IMR-90 (cell line): ENCODE data around the gene EHMT1. TPM values are rescaled to one million over a fixed set of nuclear protein-coding genes. Genes with fewer than 3 reads are reported as not detected.

Experiments
- ATAC-seq: fragments of 200-7000 bp; cut with Tn5 transposase; 2 replicates; pipeline ENCODE4 v1.9.1; 2020; ENCODE audit warnings: low read depth, mild to moderate bottlenecking, moderate library complexity
- BruUV-seq: library from RNA; stranded (reverse); fragments of 400-500 nt; replicated peaks from 2 replicates; lab custom pipeline; 2021; lab: Mats Ljungman, UMichigan
- CTCF ChIA-PET: fragments of 300-600 bp; formaldehyde crosslinking; extraction: SDS; loops from one replicate; lab custom pipeline; 2021; ENCODE audit warnings: antibody characterized with exemption; lab: Yijun Ruan, JAX
- POLR2A ChIA-PET: fragments of 300-600 bp; sonication (Branson Sonifier 250); formaldehyde crosslinking; loops from one replicate; lab custom pipeline; 2022; ENCODE audit warnings: antibody characterized with exemption; ENCODE audit not compliant: unreplicated experiment; lab: Charles Lee
- DNase-seq: peaks from one replicate; pipeline ENCODE4 v3.0.0; 2013
- H2AFZ ChIP-seq: replicated peaks from 2 replicates; pipeline ENCODE3; 2013; ENCODE audit warnings: low read length, mild to moderate bottlenecking; ENCODE audit not compliant: poor library complexity
- H2AK5ac ChIP-seq: 2 replicates; pipeline ENCODE4 v1.6.1; 2013; ENCODE audit warnings: low read depth, low read length, inconsistent platforms
- H2AK9ac ChIP-seq: replicated peaks from 2 replicates; pipeline ENCODE3; 2013; ENCODE audit warnings: mild to moderate bottlenecking, low read depth, low read length, moderate library complexity; ENCODE audit not compliant: poor library complexity
- H2BK120ac ChIP-seq: 2 replicates; pipeline ENCODE4 v1.6.1; 2013; ENCODE audit warnings: low read depth, low read length, inconsistent platforms
- H2BK15ac ChIP-seq: 3 replicates; pipeline ENCODE4 v1.6.1; 2013; ENCODE audit warnings: low read depth, low read length, inconsistent platforms
- H2BK20ac ChIP-seq: 2 replicates; pipeline ENCODE4 v1.6.1; 2013; ENCODE audit warnings: low read depth, mild to moderate bottlenecking, inconsistent platforms, low read length, moderate library complexity
- H2BK5ac ChIP-seq: 2 replicates; pipeline ENCODE4 v1.6.1; 2013; ENCODE audit warnings: mild to moderate bottlenecking, low read depth, low read length, inconsistent platforms; ENCODE audit not compliant: poor library complexity, severe bottlenecking
- H3K14ac ChIP-seq: replicated peaks from 2 replicates; pipeline ENCODE4 v1.6.1; 2013; ENCODE audit warnings: low read depth, low read length, inconsistent platforms
- H3K18ac ChIP-seq: 2 replicates; pipeline ENCODE4 v1.6.1; 2013; ENCODE audit warnings: low read depth, low read length, control low read depth
- H3K23ac ChIP-seq: 2 replicates; pipeline ENCODE4 v1.6.1; 2013; ENCODE audit warnings: low read depth, low read length, inconsistent platforms
- H3K27ac ChIP-seq: 2 replicates; pipeline ENCODE4 v1.5.1; 2013; ENCODE audit warnings: mild to moderate bottlenecking, control low read depth, low read length; ENCODE audit not compliant: insufficient read depth
- H3K27me3 ChIP-seq: 2 replicates; pipeline ENCODE4 v1.6.1; 2013; ENCODE audit warnings: low read length; ENCODE audit not compliant: control insufficient read depth, insufficient read depth
- H3K36me3 ChIP-seq: 2 replicates; pipeline ENCODE4 v1.6.1; 2013; ENCODE audit warnings: low read length, mixed read lengths; ENCODE audit not compliant: control insufficient read depth, insufficient read depth
- H3K4ac ChIP-seq: 2 replicates; pipeline ENCODE4 v1.6.1; 2013; ENCODE audit warnings: low read depth, low read length, inconsistent platforms
- H3K4me1 ChIP-seq: 2 replicates; pipeline ENCODE4 v1.6.1; 2013; ENCODE audit warnings: low read length, mixed read lengths; ENCODE audit not compliant: control insufficient read depth, insufficient read depth
- H3K4me2 ChIP-seq: 2 replicates; pipeline ENCODE4 v1.6.1; 2013; ENCODE audit warnings: low read depth, mild to moderate bottlenecking, control low read depth, low read length, moderate library complexity
- H3K4me3 ChIP-seq: 2 replicates; pipeline ENCODE4 v1.5.1; 2013; ENCODE audit warnings: low read depth, mild to moderate bottlenecking, control low read depth, low read length, moderate library complexity; ENCODE audit not compliant: insufficient read depth
- H3K56ac ChIP-seq: 2 replicates; pipeline ENCODE4 v1.6.1; 2013; ENCODE audit warnings: low read length, inconsistent platforms; ENCODE audit not compliant: insufficient read depth; ENCODE audit errors: extremely low read depth
- H3K79me1 ChIP-seq, 2 experiments: 2 replicates each; pipeline ENCODE4 v1.6.1; 2013; ENCODE audit warnings: low read length in 2 of 2, inconsistent platforms in 1 of 2, low read depth in 1 of 2
- H3K9ac ChIP-seq: 2 replicates; pipeline ENCODE4 v1.6.1; 2013; ENCODE audit warnings: low read depth, low read length, control low read depth
- H3K9me1 ChIP-seq: 2 replicates; pipeline ENCODE4 v1.6.1; 2013; ENCODE audit warnings: low read length, inconsistent platforms; ENCODE audit not compliant: insufficient read depth
- H3K9me3 ChIP-seq: 2 replicates; pipeline ENCODE4 v1.6.1; 2013; ENCODE audit warnings: low read length; ENCODE audit not compliant: control insufficient read depth, insufficient read depth
- H4K20me1 ChIP-seq: 2 replicates; pipeline ENCODE4 v1.6.1; 2013; ENCODE audit warnings: low read length, inconsistent platforms; ENCODE audit not compliant: insufficient read depth
- H4K5ac ChIP-seq: 2 replicates; pipeline ENCODE4 v1.6.1; 2013; ENCODE audit warnings: mild to moderate bottlenecking, low read depth, low read length, control low read depth
- H4K8ac ChIP-seq, 2 experiments: 2 replicates each; pipeline ENCODE4 v1.6.1; 2013; ENCODE audit warnings: low read depth in 2 of 2, low read length in 2 of 2, control low read depth in 1 of 2, inconsistent platforms in 1 of 2
- H4K91ac ChIP-seq: 2 replicates; pipeline ENCODE4 v1.6.1; 2013; ENCODE audit warnings: low read depth, low read length, inconsistent platforms; ENCODE audit not compliant: insufficient read depth
- BHLHE40 ChIP-seq: fragments of 150-350 bp; IDR thresholded peaks from 2 replicates; pipeline ENCODE4 v1.6.1; 2016; ENCODE audit warnings: mild to moderate bottlenecking, low read depth, low read length
- CEBPB ChIP-seq: IDR thresholded peaks from 2 replicates; pipeline ENCODE4 v1.6.1; 2012; ENCODE audit warnings: low read depth, low read length, improper control_type of control experiment
- CHD1 ChIP-seq: IDR thresholded peaks from 2 replicates; pipeline ENCODE4 v1.6.1; 2012; ENCODE audit warnings: low read depth, low read length, improper control_type of control experiment
- CTCF ChIP-seq: conservative IDR thresholded peaks from 2 replicates; pipeline ENCODE4 v1.5.1; 2012; ENCODE audit warnings: mild to moderate bottlenecking, low read depth, low read length, improper control_type of control experiment
- ELK1 ChIP-seq: fragments of 150-350 bp; IDR thresholded peaks from 2 replicates; pipeline ENCODE4 v1.6.1; 2016; ENCODE audit warnings: low read depth, mild to moderate bottlenecking, low read length, moderate library complexity, borderline replicate concordance
- FOS ChIP-seq: fragments of 150-350 bp; IDR thresholded peaks from 2 replicates; pipeline ENCODE4 v1.6.1; 2016; ENCODE audit warnings: low read depth, low read length
- MAZ ChIP-seq: IDR thresholded peaks from 2 replicates; pipeline ENCODE4 v1.6.1; 2012; ENCODE audit warnings: low read depth, mild to moderate bottlenecking, low read length, improper control_type of control experiment, moderate library complexity, borderline replicate concordance
- MXI1 ChIP-seq: IDR thresholded peaks from 2 replicates; pipeline ENCODE4 v1.6.1; 2012; ENCODE audit warnings: low read depth, mild to moderate bottlenecking, low read length, moderate library complexity, borderline replicate concordance
- NFE2L2 ChIP-seq: fragments of 150-350 bp; IDR thresholded peaks from 2 replicates; pipeline ENCODE4 v1.6.1; 2016; ENCODE audit warnings: low read depth, mild to moderate bottlenecking, low read length
- POLR2A ChIP-seq: IDR thresholded peaks from 2 replicates; pipeline ENCODE4 v1.6.1; 2012; ENCODE audit warnings: mild to moderate bottlenecking, low read depth, low read length
- RAD21 ChIP-seq: IDR thresholded peaks from 2 replicates; pipeline ENCODE4 v1.6.1; 2012; ENCODE audit warnings: low read length, improper control_type of control experiment
- RCOR1 ChIP-seq: IDR thresholded peaks from 2 replicates; pipeline ENCODE4 v1.6.1; 2012; ENCODE audit warnings: mild to moderate bottlenecking, low read length, improper control_type of control experiment; ENCODE audit not compliant: insufficient replicate concordance
- RFX5 ChIP-seq: IDR thresholded peaks from 2 replicates; pipeline ENCODE4 v1.8.0; 2012; ENCODE audit warnings: low read depth, mild to moderate bottlenecking, low read length, moderate library complexity
- SMC3 ChIP-seq: fragments of 150-350 bp; IDR thresholded peaks from 2 replicates; pipeline ENCODE4 v1.6.1; 2016; ENCODE audit warnings: low read depth, mild to moderate bottlenecking, antibody characterized with exemption, low read length, moderate library complexity
- USF2 ChIP-seq: fragments of 150-350 bp; IDR thresholded peaks from 2 replicates; pipeline ENCODE4 v1.6.1; 2017; ENCODE audit warnings: mild to moderate bottlenecking, antibody characterized with exemption, low read length, low read depth
- WGBS, 2 experiments: methylation state at CpG; one replicate each; pipeline versions ENCODE4 v1.1.5 to v1.1.7; 2013; ENCODE audit warnings: missing lambda C conversion rate in 2 of 2; ENCODE audit not compliant: insufficient read length in 1 of 2; ENCODE audit errors: extremely low coverage in 2 of 2; 5-methylcytosine and 5-hydroxymethylcytosine counted together
- dilution Hi-C: fragments of 300-500 bp; cut with HindIII; formaldehyde crosslinking; loops from one replicate; pipeline ENCODE4 v1.14.3; 2018; ENCODE audit warnings: low sequenced_read_pairs; ENCODE audit not compliant: unreplicated experiment
- in situ Hi-C: fragments of 300-500 bp; cut with MboI; formaldehyde crosslinking; loops from 3 replicates; pipeline ENCODE4 v1.14.3; 2019; ENCODE audit warnings: low sequenced_read_pairs, inconsistent platforms, mixed read lengths
- intact Hi-C: fragments of 100-400 bp; cut with micrococcal nuclease; formaldehyde crosslinking; loops from 2 replicates; pipeline ENCODE4 v1.10.0; 2022
- polyA plus RNA-seq, 3 experiments: library from polyadenylated mRNA; depleted of rRNA; stranded (reverse); fragments of >200 nt; gene quantifications; 2 replicates each; pipeline ENCODE4 v1.2.3, GENCODE V29; 2012; ENCODE audit warnings: low replicate concordance in 1 of 3
- total RNA-seq: library from RNA; depleted of rRNA; stranded (reverse); fragments of >200 nt; gene quantifications from 2 replicates; pipeline ENCODE4 v1.2.3, GENCODE V29; 2012

EHMT1 gene
- total and polyA plus RNA-seq, 2 of the 4 experiments (the other 2 are of a cell fraction), result 32.8 to 35.1 TPM

- POLR2A ChIA-PET, result no interaction called here
- Histone ChIP-seq H3K9me1 (no peaks in the 10 kb centered on the region), H2BK20ac (no peak overlapping the region), H2BK120ac (no peak overlapping the region), H2BK15ac (no peak overlapping the region), H3K27ac (no peak overlapping the region), H3K36me3 (no peaks in the 10 kb centered on the region), H3K4me2 (no peak overlapping the region), H2BK5ac (no peak overlapping the region), H3K18ac (no peak overlapping the region), H3K14ac (no peak overlapping the region), H3K23ac (no peak overlapping the region), H4K5ac (no peak overlapping the region), H3K4me1 (no peaks in the 10 kb centered on the region), H3K4me3 (no peak overlapping the region), H3K27me3 (no peaks in the 10 kb centered on the region; the same call in 1 of the 2 replicates), H3K4ac (no peak overlapping the region), H3K9ac (no peak overlapping the region), H4K8ac (no peak overlapping the region), H2AK9ac (no peak overlapping the region), H3K79me1 (no peaks in the 10 kb centered on the region), H4K20me1 (no peaks in the 10 kb centered on the region), H2AK5ac (no peak overlapping the region), H3K56ac (no peak overlapping the region), H2AFZ (no peak overlapping the region), H3K9me3 (peaks cover 16% of the 10 kb centered on the region), H4K91ac (no peak overlapping the region)
- ATAC-seq, result no peak
- in situ Hi-C loops, result no loop called here
- 76% methylated on average over 15 of the region's 20 CpGs; no CpG with 5 or more reads in 1 of the 2 experiments for WGBS, 2 experiments
- intact Hi-C loops, result no loop called here
- dilution Hi-C loops, result no loop called here
- DNase-seq, result no peak
- CTCF ChIA-PET, result no interaction called here
- BruUV-seq, result no TSS peak
- no peak for TF ChIP-seq POLR2A
- TF ChIP-seq BHLHE40, result no peak
- no peak for TF ChIP-seq RCOR1
- no peak for TF ChIP-seq RFX5
- TF ChIP-seq USF2, result no peak
- no peak for TF ChIP-seq CEBPB
- no peak for TF ChIP-seq CTCF
- TF ChIP-seq MXI1, result no peak
- TF ChIP-seq SMC3, result no peak
- TF ChIP-seq FOS, result no peak
- TF ChIP-seq RAD21, result no peak
- TF ChIP-seq CHD1, result no peak
- no peak for TF ChIP-seq NFE2L2
- no peak for TF ChIP-seq MAZ
- no peak for TF ChIP-seq ELK1
These were observed 260.2 kb downstream of the EHMT1 start for GRCh38 chr9:137879052-137879451.
